GM21825 (cell line): ENCODE data around the gene RPS4Y2.

Experiments used
- ATAC-seq: cut with Tn5 transposase; IDR thresholded peaks from one replicate; pipeline ENCODE4 v1.9.1; 2021; ENCODE audit warnings: mild to moderate bottlenecking, moderate library complexity; ENCODE audit not compliant: unreplicated experiment

Gene RPS4Y2

DNA sequence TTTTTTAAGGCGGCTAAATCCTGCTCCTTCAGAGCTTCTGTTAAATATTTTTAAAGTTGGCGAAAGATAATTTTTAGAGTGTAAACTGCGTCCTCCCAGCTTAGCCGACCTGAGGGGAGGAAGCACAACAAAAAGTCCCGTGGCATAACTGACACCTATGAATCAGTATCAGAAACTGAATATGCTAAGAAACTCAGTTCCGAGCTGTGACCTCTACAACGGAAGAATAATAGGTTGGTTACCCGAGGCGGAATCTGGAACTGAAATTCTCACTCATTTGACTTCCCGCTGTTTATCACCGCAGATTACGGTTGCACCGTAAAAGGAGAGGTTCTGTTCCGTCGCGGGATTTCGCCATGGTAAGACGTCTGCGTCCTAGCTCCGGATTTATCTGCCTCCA is at the start of gene RPS4Y2:
RPS4Y2 (plus strand) TSS at position 301 of the 400 bp plus-strand sequence; CDS start at position 357, 56 bp downstream.
- no peak for ATAC-seq

GRCh38 chrY:20714391-20714790 is 41.5 kb upstream of the RPS4Y2 start:
- no peak for ATAC-seq

- no peak for ATAC-seq
These were observed 29.6 kb upstream of the RPS4Y2 start for GRCh38 chrY:20726184-20726907.

DNA sequence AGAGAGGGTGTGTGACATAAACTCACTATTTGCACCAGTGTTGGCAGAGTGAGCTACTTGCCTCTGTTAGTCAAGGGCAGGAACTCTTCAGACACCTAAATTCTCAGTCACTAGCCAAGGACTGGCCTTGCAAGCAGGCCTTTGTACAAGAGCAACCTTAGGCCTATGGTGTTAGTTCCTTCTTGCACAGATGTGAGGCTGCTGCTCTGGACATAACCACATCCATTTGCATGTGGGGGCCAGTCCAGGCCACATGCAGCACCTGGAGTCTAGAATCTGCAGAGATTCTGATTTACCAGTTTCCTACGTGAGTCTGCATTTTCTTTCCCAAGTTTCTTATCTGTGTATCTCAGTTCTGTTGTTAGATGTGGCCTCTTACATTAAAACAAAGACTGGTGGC is 20.7 kb upstream of the RPS4Y2 start:
- no peak for ATAC-seq

- ATAC-seq = no peak
These were observed 16.1 kb upstream of the RPS4Y2 start for GRCh38 chrY:20739806-20740205.

DNA sequence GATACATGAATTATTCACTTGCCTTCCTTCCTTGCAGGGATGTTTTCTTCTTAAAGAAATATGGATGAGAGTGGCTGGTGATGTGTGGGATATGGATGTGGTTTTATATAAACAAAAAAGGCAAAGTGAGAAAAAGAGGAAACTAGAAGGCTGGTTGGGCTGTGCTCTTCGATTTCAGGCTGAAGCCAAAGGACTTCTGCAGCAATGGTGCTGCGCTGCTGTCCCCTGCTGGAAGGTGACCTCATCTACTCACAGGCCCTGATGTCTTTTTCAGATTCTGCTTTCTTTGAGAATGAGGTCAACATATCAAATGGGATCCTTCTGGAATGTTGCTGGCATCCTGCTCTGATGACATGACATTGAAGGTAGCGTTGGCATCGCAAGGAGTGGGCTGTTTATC is 15.3 kb upstream of the RPS4Y2 start:
- no peak for ATAC-seq

GRCh38 chrY:20745060-20745459 is 10.8 kb upstream of the RPS4Y2 start:
- no peak for ATAC-seq

GRCh38 chrY:20746919-20747318 is 9.0 kb upstream of the RPS4Y2 start:
- ATAC-seq = no peak

DNA sequence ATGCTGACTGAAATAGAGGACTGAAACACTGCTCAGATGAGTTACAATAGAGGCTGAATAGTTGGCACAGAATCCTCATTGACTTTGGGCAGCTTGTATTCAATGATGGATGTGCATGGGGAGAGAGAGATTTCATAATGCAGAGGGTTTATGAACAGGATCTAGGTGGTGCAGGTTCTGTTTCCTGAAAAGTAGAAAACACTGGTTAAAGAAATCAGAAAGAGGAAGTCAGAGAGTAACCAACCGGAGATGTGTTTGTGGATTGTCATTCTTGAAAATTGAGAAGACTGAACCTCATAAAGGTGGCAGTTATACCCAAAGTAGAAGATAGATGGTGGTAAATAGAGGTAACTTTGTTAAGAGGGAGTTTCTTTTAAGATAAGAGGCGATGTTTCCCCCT is 8.0 kb downstream of the RPS4Y2 start:
- no peak for ATAC-seq

GRCh38 chrY:20765117-20765516 is 9.2 kb downstream of the RPS4Y2 start:
- no peak for ATAC-seq

- ATAC-seq = no peak
These were observed 14.8 kb downstream of the RPS4Y2 start for GRCh38 chrY:20770755-20771154.

- ATAC-seq = no peak
These were observed 20.2 kb downstream of the RPS4Y2 start for GRCh38 chrY:20776104-20776503.

DNA sequence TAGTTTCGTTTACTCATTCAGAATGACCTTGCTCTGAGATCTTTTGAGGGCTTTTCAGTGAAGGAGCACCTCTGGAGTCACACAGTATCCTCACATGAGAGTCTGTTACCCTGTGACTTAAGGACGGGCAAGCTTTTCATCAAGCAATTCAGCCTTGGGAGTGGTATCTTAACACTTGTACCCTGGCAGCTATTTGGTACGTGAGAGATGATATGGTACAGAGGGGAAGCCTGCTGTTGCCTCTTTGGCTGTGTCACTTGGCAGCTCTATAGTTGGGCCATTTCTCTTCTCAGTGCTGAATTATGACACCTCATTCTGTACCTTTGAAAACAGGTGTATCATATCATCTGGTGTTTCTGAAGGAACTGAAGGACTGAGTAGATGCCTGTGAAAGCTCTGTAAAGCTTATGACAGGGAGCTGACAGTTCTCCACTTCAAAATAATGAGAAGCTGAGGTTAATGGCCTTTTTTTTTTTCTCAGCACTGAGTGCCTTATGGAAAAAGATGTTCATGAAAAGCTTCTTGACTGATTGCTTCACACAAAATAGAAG is 24.3 kb downstream of the RPS4Y2 start:
- no peak for ATAC-seq

DNA sequence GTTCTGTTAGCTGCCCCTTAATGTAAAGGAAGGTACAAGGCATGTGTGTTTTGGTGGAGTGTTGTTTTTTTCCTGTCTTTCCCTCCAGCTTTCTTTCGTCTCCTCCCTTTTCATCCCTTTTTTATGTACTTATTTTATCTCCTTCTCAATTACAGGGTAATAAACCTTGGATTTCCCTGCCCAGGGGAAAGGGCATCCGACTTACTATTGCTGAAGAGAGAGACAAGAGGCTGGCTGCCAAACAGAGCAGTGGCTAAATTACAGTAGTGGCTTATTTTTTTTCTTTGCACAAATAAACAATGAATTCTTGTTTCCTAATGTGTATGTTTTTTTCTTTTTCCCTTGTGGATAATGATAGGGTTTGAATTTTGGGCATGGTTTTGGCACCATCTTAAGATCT is 24.9 kb downstream of the RPS4Y2 start:
- ATAC-seq = no peak

DNA sequence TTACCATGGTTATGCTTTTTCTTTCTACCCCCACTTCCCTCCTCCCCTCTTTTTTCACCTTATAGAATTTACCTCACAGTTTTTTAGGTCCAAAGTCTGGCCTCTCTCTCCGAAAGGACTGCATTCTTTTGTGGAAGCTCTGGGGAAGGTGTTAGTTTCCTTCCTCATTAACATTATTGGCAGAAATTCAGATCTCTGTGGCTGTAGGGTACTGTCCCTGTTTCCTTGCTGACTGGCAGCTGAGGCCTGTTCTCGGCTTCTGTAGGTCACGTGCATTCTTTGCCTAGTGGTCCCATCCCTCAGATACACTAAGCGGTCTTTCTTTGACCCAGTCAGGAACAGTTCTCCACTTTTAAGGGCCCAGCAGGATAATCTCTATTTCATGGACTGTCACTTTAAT is 25.5 kb downstream of the RPS4Y2 start:
- no peak for ATAC-seq

- no peak for ATAC-seq
These were observed 29.1 kb downstream of the RPS4Y2 start for GRCh38 chrY:20784965-20785364.

DNA sequence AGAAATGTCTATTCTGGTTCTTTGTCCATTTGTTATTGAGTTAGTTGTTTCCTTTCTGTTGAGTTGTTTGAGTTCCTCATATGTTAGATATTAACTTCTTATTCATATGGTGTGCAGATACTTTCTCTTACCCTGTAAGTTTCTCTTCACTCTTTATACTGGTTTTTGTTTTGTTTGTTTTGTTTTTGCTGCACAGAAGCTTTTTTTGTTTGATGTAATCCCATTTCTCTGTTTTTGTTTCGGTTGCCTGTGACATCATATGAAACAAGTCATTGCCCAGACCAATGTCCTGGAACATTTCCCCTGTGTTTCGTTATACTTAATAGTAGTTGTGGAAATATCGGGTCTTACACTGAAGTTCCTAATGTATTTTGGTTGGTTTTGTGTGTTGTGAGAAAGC is 31.2 kb downstream of the RPS4Y2 start:
- no peak for ATAC-seq

GRCh38 chrY:20798351-20799049 is 42.6 kb downstream of the RPS4Y2 start:
- ATAC-seq = no peak

- no peak for ATAC-seq
These were observed 46.8 kb downstream of the RPS4Y2 start for GRCh38 chrY:20802659-20803058.

DNA sequence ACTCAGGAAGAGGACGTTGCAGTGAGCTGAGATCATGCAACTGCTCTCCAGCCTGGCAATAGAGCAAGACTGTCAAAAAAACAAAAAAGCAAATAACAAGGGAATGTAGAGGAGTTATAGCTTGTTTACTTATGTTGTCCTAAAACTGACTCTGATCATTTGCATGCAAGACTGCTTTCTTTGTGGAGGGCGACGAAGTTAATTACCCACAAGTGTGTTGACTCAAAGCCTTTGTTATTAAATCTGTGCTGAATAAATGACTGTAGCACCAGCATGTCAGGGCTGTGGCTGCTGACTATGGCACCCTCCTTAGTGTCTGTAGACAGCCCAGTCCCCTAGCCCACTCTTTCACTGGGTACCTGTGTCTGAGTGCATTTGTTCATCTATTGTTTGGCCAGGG is 50.3 kb downstream of the RPS4Y2 start:
- no peak for ATAC-seq

DNA sequence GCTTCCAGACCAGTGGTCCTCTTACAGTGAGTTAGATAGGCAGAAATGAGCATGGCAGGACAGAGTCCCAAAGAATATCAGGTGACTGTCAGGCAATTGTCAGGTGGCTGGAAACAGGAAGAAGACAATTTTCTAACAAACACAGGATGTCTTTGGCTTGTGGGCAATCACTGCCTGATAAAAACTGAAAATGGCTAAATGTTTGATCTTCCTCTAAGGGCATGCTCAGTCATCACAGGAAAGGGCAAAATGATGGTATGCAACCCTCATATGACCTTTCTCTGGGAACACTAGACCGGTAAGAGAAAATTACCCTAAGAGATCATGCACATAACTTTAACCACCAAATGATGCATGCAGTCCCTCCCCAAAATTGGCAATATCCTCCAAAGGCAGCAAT is 57.6 kb downstream of the RPS4Y2 start:
- no peak for ATAC-seq

- no peak for ATAC-seq
These were observed 58.9 kb downstream of the RPS4Y2 start for GRCh38 chrY:20814794-20815193.
